IMR-90 (cell line): Measurements from ENCODE around the gene PDZD7.

Source experiments
- CEBPB ChIP-seq: IDR thresholded peaks from 2 replicates; pipeline ENCODE4 v1.6.1; 2012; ENCODE audit warnings: low read depth, low read length, improper control_type of control experiment
- CTCF ChIP-seq: conservative IDR thresholded peaks from 2 replicates; pipeline ENCODE4 v1.5.1; 2012; ENCODE audit warnings: mild to moderate bottlenecking, low read depth, low read length, improper control_type of control experiment
- ELK1 ChIP-seq: fragments of 150-350 bp; IDR thresholded peaks from 2 replicates; pipeline ENCODE4 v1.6.1; 2016; ENCODE audit warnings: low read depth, mild to moderate bottlenecking, low read length, moderate library complexity, borderline replicate concordance
- FOS ChIP-seq: fragments of 150-350 bp; IDR thresholded peaks from 2 replicates; pipeline ENCODE4 v1.6.1; 2016; ENCODE audit warnings: low read depth, low read length
- MAFK ChIP-seq: IDR thresholded peaks from 2 replicates; pipeline ENCODE4 v1.6.1; 2012; ENCODE audit warnings: low read depth, low read length, improper control_type of control experiment
- MXI1 ChIP-seq: IDR thresholded peaks from 2 replicates; pipeline ENCODE4 v1.6.1; 2012; ENCODE audit warnings: low read depth, mild to moderate bottlenecking, low read length, moderate library complexity, borderline replicate concordance
- POLR2A ChIP-seq: IDR thresholded peaks from 2 replicates; pipeline ENCODE4 v1.6.1; 2012; ENCODE audit warnings: mild to moderate bottlenecking, low read depth, low read length
- RAD21 ChIP-seq: IDR thresholded peaks from 2 replicates; pipeline ENCODE4 v1.6.1; 2012; ENCODE audit warnings: low read length, improper control_type of control experiment

DNA sequence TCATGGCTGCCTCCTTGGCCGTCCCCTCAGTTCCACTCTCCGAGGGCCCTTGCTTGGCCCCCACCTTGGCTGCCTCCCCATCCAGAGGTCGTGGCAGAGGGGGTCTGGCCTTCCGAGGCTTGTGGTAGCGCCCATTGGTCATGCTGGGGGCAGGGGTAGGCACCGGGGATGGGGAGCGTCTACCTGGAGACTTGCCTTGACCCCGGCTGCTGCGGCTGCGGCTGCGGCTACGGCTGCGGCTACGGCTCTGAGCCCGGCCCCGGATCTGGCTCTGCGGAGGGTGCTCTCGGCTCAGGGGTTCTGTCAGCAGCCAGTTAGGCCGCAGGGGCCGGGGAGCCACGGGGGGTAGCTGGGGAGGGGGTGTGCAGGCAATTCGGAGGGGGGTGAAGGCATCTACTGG is 20.6 kb downstream of the PDZD7 start:
- TF ChIP-seq POLR2A: no peak
- no peak for TF ChIP-seq CTCF
- no peak for TF ChIP-seq MXI1
- TF ChIP-seq ELK1: no peak
- no peak for TF ChIP-seq RAD21
- TF ChIP-seq FOS: no peak
- TF ChIP-seq MAFK: no peak
- no peak for TF ChIP-seq CEBPB
